ENCODE results near the gene DSCAM.
A peak's percentile ranks its signal among the peaks of the same experiment; 100 is the strongest.

The DSCAM gene

GRCh38 chr21:40160911-40161310 lies 686.0 kb downstream of the DSCAM start:
- H4K20me1 ChIP-seq: no peaks in the 10 kb centered on the region
- H3K4me3 ChIP-seq: no peak overlapping the region
- no peaks in the 10 kb centered on the region for H3K36me3 ChIP-seq
- H3K9ac ChIP-seq: no peak overlapping the region
- H3K9me3 ChIP-seq: no peaks in the 10 kb centered on the region
- peaks cover 22% of the 10 kb centered on the region; the same call in 1 of the 2 replicates for H3K4me1 ChIP-seq
- TF ChIP-seq Cebpa-rat (IDR thresholded peaks at IDR 0.05): no peak
- H3K27me3 ChIP-seq: no peaks in the 10 kb centered on the region
- no peak overlapping the region for H3K27ac ChIP-seq
- no peak overlapping the region for H3K4me2 ChIP-seq

DNA sequence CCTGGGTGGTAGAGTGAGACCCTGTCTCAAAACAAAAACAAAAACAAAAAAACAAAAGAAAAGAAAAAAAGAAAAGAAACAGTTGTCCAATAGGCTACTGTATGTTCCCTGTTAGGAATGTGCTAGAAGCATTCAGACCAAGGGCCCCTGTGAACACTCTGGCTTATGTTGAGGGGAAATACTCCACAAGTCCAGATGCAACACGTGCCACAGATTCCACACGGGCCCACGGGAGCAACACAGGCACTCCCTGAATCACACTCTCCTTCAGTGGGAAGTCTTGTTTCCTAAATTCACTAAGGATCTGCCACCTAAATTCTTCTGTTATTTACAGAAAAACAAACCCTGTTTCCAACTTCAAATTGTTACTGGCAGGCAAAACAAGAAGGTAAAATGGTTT lies 688.6 kb downstream of the DSCAM start:
- H3K9me3 ChIP-seq: no peaks in the 10 kb centered on the region
- no peak overlapping the region for H3K4me2 ChIP-seq
- no peak overlapping the region for H3K27ac ChIP-seq
- H3K36me3 ChIP-seq: no peaks in the 10 kb centered on the region
- no peaks in the 10 kb centered on the region for H4K20me1 ChIP-seq
- H3K4me3 ChIP-seq: no peak overlapping the region
- H3K4me1 ChIP-seq: peaks cover 22% of the 10 kb centered on the region; the same call in 1 of the 2 replicates
- no peak for TF ChIP-seq Cebpa-rat (IDR thresholded peaks at IDR 0.05)
- no peak overlapping the region for H3K9ac ChIP-seq
- H3K27me3 ChIP-seq: no peaks in the 10 kb centered on the region

- Histone ChIP-seq H3K9me3 (no peaks in the 10 kb centered on the region), H3K4me3 (no peak overlapping the region), H3K36me3 (no peaks in the 10 kb centered on the region), H4K20me1 (no peaks in the 10 kb centered on the region), H3K27me3 (no peaks in the 10 kb centered on the region), H3K4me2 (no peak overlapping the region), H3K27ac (0 out of 2 replicates have a peak overlapping the region, but pooled peaks have one; percentile 25), H3K4me1 (peaks cover 16% of the 10 kb centered on the region; the same call in 1 of the 2 replicates), H3K9ac (no peak overlapping the region)
- TF ChIP-seq Cebpa-rat (IDR thresholded peaks at IDR 0.05): no peak
Measured at GRCh38 chr21:40155563-40155962, 691.4 kb downstream of the DSCAM start.

DNA sequence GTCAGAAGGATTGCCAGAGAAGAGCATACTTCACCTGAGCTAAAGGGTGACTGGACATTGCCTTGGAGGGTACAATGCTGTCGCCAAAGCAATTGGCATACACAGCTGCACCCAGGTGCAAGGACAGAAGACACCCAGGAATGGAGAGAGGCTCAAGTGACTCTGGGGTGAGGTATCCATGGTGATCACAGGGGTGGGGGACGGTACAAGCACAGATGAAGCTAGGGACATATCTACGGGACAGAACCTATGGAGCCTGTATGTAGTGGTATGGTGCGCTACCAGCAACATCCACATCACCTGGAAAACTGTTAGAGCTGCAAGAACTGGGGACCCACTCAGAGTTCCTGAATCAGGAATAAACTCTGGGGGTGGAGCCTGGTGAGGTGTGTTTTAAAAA lies 693.6 kb downstream of the DSCAM start:
- Histone ChIP-seq H3K9ac (no peak overlapping the region), H3K27ac (no peak overlapping the region), H3K36me3 (no peaks in the 10 kb centered on the region), H4K20me1 (no peaks in the 10 kb centered on the region), H3K4me1 (peaks cover 16% of the 10 kb centered on the region; the same call in 1 of the 2 replicates), H3K27me3 (no peaks in the 10 kb centered on the region), H3K4me2 (no peak overlapping the region), H3K9me3 (no peaks in the 10 kb centered on the region), H3K4me3 (no peak overlapping the region)
- no peak for TF ChIP-seq Cebpa-rat (IDR thresholded peaks at IDR 0.05)

DNA sequence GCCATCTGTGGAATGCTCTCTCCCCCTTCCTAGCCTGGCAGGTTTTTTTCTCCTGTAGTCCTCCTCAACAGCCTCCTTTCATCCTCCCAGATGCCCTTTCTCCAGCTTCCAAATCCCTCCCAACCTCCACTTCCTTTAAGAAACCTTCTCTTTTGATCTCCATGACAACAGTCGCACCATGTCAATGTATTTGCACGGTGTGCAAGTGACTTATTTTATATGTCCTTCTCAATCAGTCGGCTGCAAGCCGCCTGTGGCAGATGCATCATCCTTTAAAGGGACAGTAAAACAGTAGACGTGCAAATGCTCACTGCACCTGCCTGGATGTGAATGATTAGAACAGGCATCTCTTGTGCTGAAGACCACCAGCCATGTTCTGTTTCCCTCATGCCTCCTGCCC lies 694.5 kb downstream of the DSCAM start:
- H3K4me2 ChIP-seq: no peak overlapping the region
- peaks cover 13% of the 10 kb centered on the region; the same call in 1 of the 2 replicates for H3K4me1 ChIP-seq
- H3K9ac ChIP-seq: no peak overlapping the region
- no peaks in the 10 kb centered on the region for H3K9me3 ChIP-seq
- no peak overlapping the region for H3K4me3 ChIP-seq
- no peak overlapping the region for H3K27ac ChIP-seq
- no peaks in the 10 kb centered on the region for H4K20me1 ChIP-seq
- no peaks in the 10 kb centered on the region for H3K36me3 ChIP-seq
- no peak for TF ChIP-seq Cebpa-rat (IDR thresholded peaks at IDR 0.05)
- H3K27me3 ChIP-seq: no peaks in the 10 kb centered on the region

DNA sequence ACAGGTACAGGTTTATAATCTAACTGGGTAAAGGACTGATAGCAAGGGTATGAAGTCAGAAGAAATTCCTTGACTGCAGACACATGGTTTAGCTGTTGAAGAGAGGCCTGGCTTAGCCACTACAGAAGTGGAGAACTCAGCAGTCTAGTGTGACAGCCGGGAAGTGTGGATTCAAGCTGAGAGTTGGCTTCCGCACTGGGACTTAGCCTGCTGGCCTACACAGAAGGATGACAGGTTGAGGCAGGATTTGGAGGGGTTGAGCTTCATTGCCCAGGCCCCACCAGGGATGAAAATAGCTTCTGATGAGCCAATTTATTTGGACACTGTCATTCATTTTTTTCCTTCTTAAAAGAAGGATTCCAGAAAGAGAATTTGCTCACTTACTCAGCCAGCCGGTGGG lies 695.3 kb downstream of the DSCAM start:
- Histone ChIP-seq H3K9ac (no peak overlapping the region), H3K4me2 (no peak overlapping the region), H3K27me3 (no peaks in the 10 kb centered on the region), H4K20me1 (no peaks in the 10 kb centered on the region), H3K9me3 (no peaks in the 10 kb centered on the region), H3K4me3 (no peak overlapping the region), H3K4me1 (peaks cover 4% of the 10 kb centered on the region; the same call in 1 of the 2 replicates), H3K27ac (no peak overlapping the region), H3K36me3 (no peaks in the 10 kb centered on the region)
- no peak for TF ChIP-seq Cebpa-rat (IDR thresholded peaks at IDR 0.05)

DNA sequence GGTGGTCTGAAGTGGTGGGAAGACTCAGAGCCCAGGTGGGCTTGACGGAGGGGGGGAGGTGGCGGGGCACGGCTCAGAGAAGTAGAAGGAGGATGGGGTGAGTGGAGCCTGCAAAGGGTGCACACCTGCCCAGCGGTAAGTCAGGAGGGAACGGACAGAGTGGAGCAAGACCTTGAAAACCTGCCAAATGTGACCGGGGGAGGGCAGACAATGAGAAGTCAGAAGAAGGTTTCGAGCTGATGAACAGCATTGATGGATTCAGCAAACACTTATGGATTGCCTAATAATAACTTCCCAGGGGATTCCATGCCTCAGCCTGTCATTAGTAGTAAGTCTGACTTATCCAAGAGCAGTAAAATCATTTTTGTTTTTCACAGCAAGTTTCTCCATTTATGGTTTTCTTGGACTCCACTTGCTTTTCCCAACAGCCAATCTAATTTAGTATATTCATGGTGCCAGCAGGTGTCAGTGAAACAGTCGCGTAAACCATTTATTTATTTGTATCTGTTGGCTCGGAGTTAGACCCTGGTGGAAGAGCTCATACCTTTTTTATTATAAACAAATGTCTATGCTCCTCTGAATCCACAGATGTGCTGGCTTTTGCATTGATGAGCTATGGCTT lies 700.6 kb downstream of the DSCAM start:
- Histone ChIP-seq H3K9ac (no peak overlapping the region), H3K27me3 (no peaks in the 10 kb centered on the region), H3K4me3 (no peak overlapping the region), H3K9me3 (no peaks in the 10 kb centered on the region), H3K27ac (no peak overlapping the region), H3K4me2 (no peak overlapping the region), H4K20me1 (no peaks in the 10 kb centered on the region), H3K4me1 (0 out of 2 replicates have a peak, but pooled peaks cover 5% of the 10 kb centered on the region), H3K36me3 (no peaks in the 10 kb centered on the region)
- TF ChIP-seq Cebpa-rat (IDR thresholded peaks at IDR 0.05): no peak

DNA sequence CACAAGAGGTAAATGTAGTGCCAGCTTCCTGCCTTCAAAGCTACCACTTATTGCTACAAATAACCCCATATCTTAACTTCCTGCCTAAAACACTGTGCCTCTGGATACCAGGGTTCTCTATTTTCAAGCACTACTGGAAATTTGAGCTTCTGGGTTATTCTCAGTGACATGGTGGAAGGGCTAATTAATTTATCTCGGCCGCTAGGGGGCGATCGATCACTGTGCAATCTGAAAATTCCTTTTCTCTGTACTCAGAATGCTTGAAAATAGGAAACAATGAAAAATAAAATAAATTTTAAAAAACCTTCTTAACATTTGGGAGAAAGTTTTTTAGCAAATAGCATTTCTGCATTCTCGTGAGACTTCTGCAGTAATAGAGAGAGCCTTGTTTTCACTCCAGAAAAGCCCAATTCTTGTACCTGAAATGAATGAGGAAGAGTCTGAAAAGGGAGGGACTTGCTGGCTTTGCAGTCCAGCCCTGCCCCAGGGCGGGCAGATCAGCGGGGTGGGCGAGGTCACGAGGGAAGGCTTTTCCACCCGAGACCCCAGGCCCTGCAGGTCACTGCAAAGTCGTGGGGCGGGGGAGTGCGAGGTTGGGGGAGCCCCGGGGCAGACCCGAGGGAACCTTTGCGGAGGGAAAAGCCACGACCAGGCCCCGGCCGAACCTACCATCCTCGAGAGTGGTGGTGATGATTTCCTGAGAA lies 703.0 kb downstream of the DSCAM start:
- Histone ChIP-seq H4K20me1 (no peaks in the 10 kb centered on the region), H3K27ac (no peak overlapping the region), H3K9me3 (no peaks in the 10 kb centered on the region), H3K27me3 (no peaks in the 10 kb centered on the region), H3K4me2 (no peak overlapping the region), H3K4me3 (no peak overlapping the region), H3K36me3 (no peaks in the 10 kb centered on the region), H3K9ac (no peak overlapping the region), H3K4me1 (0 out of 2 replicates have a peak, but pooled peaks cover 5% of the 10 kb centered on the region)
- TF ChIP-seq Cebpa-rat (IDR thresholded peaks at IDR 0.05): no peak

GRCh38 chr21:40141621-40142020 lies 705.3 kb downstream of the DSCAM start:
- H3K27ac ChIP-seq: no peak overlapping the region
- no peak overlapping the region for H3K4me3 ChIP-seq
- no peak overlapping the region for H3K9ac ChIP-seq
- H3K4me1 ChIP-seq: 0 out of 2 replicates have a peak, but pooled peaks cover 5% of the 10 kb centered on the region
- H3K27me3 ChIP-seq: no peaks in the 10 kb centered on the region
- H3K4me2 ChIP-seq: no peak overlapping the region
- no peaks in the 10 kb centered on the region for H3K9me3 ChIP-seq
- no peaks in the 10 kb centered on the region for H4K20me1 ChIP-seq
- no peaks in the 10 kb centered on the region for H3K36me3 ChIP-seq
- TF ChIP-seq Cebpa-rat (IDR thresholded peaks at IDR 0.05): no peak

DNA sequence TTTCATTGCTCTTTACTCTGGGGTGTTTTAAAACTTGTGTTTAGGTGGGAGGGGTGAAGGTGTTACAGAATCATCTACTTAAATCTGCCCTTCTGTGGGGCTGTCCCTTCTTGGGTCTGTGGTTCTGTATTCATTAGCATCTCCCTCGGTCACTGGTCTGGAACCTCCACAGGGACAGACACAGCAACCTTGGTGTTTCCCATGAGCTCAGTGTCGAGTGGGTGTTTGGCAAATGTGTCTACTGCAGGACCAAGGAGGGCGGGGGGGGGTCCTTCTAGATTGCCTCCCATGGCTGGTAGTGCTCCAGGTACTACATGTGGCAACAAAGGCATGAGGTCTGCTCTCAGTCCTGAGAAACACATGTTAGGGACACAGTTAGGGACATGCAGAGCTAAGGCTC lies 706.3 kb downstream of the DSCAM start:
- H3K9ac ChIP-seq: no peak overlapping the region
- no peak overlapping the region for H3K4me2 ChIP-seq
- H3K27me3 ChIP-seq: no peaks in the 10 kb centered on the region
- no peak for TF ChIP-seq Cebpa-rat (IDR thresholded peaks at IDR 0.05)
- no peak overlapping the region for H3K4me3 ChIP-seq
- no peak overlapping the region for H3K27ac ChIP-seq
- no peaks in the 10 kb centered on the region for H4K20me1 ChIP-seq
- no peaks in the 10 kb centered on the region for H3K9me3 ChIP-seq
- H3K4me1 ChIP-seq: 0 out of 2 replicates have a peak, but pooled peaks cover 5% of the 10 kb centered on the region
- H3K36me3 ChIP-seq: no peaks in the 10 kb centered on the region

All from BLaER1 (cell line).